Cardiac muscle cell (in vitro differentiated cells and primary cell): ENCODE results near the gene TRAF7. TPM values are rescaled to one million over a fixed set of nuclear protein-coding genes. Genes with fewer than 3 reads are reported as not detected.

ENCODE experiments used
- DNase-seq, 2 donors: peaks; one replicate each; pipeline versions ENCODE4 v3.0.0 to v3.0.0-alpha.2; 2010 to 2017; ENCODE audit warnings: low read depth in 1 of 2, low spot score in 1 of 2
- H3K27ac ChIP-seq: fragments of 200-600 bp; sonication (generic); 2 replicates; pipeline ENCODE4 v1.5.1; 2016
- H3K27me3 ChIP-seq: fragments of 200-600 bp; sonication (generic); 2 replicates; pipeline ENCODE4 v1.6.0; 2016; ENCODE audit warnings: control low read depth
- H3K36me3 ChIP-seq: fragments of 200-600 bp; sonication (generic); 2 replicates; pipeline ENCODE4 v1.5.1; 2016; ENCODE audit warnings: control low read depth
- H3K4me1 ChIP-seq: fragments of 200-600 bp; sonication (generic); 2 replicates; pipeline ENCODE4 v1.8.1; 2017; ENCODE audit warnings: low read depth, mild to moderate bottlenecking, mixed run types
- H3K4me3 ChIP-seq: fragments of 200-600 bp; sonication (generic); 2 replicates; pipeline ENCODE4 v1.5.1; 2016; ENCODE audit warnings: mild to moderate bottlenecking
- H3K9me3 ChIP-seq: fragments of 200-600 bp; sonication (generic); 2 replicates; pipeline ENCODE4 v1.5.1; 2017; ENCODE audit warnings: low read depth, mild to moderate bottlenecking, control low read depth
- CTCF ChIP-seq: IDR thresholded peaks from 2 replicates; pipeline ENCODE4 v1.5.1; 2012; ENCODE audit warnings: low read depth, mild to moderate bottlenecking, low read length
- polyA plus RNA-seq: library from polyadenylated mRNA; unstranded; fragments of >200 nt; fragmentation: Nextera tagmentation; extraction: Ambion mirVana; gene quantifications from 2 replicates; pipeline ENCODE4 v1.2.1, GENCODE V29; 2016
- total RNA-seq: library from RNA; depleted of rRNA; stranded (reverse); fragments of >200 nt; gene quantifications from 2 replicates; pipeline ENCODE4 v1.2.3, GENCODE V29; 2016

Gene TRAF7
- total and polyA plus RNA-seq, 2 experiments from 2014 or later, result 37.4 to 67.5 TPM

- Histone ChIP-seq H3K4me3 (no peak overlapping the region), H3K4me1 (peaks cover 5% of the 10 kb centered on the region), H3K27ac (no peak overlapping the region), H3K36me3 (no peaks in the 10 kb centered on the region), H3K27me3 (no peaks in the 10 kb centered on the region), H3K9me3 (no peaks in the 10 kb centered on the region)
- no peak for TF ChIP-seq CTCF
- DNase-seq, result no peak
Observed at GRCh38 chr16:2191446-2191706, 35.8 kb downstream of the TRAF7 start.

- Histone ChIP-seq H3K4me3 (no peak overlapping the region), H3K4me1 (peaks cover 5% of the 10 kb centered on the region), H3K9me3 (no peaks in the 10 kb centered on the region), H3K27me3 (peaks cover 21% of the 10 kb centered on the region), H3K27ac (no peak overlapping the region), H3K36me3 (no peaks in the 10 kb centered on the region)
- no peak for TF ChIP-seq CTCF
- peak in 1 of 2 donors; percentile 27 for DNase-seq
Observed at GRCh38 chr16:2194166-2194834, 38.7 kb downstream of the TRAF7 start.

GRCh38 chr16:2194852-2195321, 39.3 kb downstream of the TRAF7 start:
- peak; percentile 30 for TF ChIP-seq CTCF
- no peak overlapping the region for H3K27ac ChIP-seq
- peak overlapping the region; percentile 80 for H3K4me3 ChIP-seq
- H3K36me3 ChIP-seq, result no peaks in the 10 kb centered on the region
- H3K9me3 ChIP-seq, result no peaks in the 10 kb centered on the region
- DNase-seq, result peak; percentile 48 to 51
- peaks cover 5% of the 10 kb centered on the region for H3K4me1 ChIP-seq
- H3K27me3 ChIP-seq, result peaks cover 24% of the 10 kb centered on the region

- no peaks in the 10 kb centered on the region for H3K36me3 ChIP-seq
- H3K4me1 ChIP-seq, result peaks cover 5% of the 10 kb centered on the region
- H3K27me3 ChIP-seq, result peaks cover 29% of the 10 kb centered on the region
- H3K4me3 ChIP-seq, result peak overlapping the region; percentile 80
- H3K9me3 ChIP-seq, result no peaks in the 10 kb centered on the region
- no peak for TF ChIP-seq CTCF
- no peak for DNase-seq
- H3K27ac ChIP-seq, result no peak overlapping the region
Observed at GRCh38 chr16:2195322-2196161, 40.0 kb downstream of the TRAF7 start.

GRCh38 chr16:2196162-2196980, 40.8 kb downstream of the TRAF7 start, which contains the start of gene CASKIN1:
Gene CASKIN1, minus strand, starts transcription at chr16:2196605. Its CDS starts 173 bp downstream, at chr16:2196432.
- H3K27ac ChIP-seq, result no peak within 1 kb of the TSS
- H3K36me3 ChIP-seq, result no peaks in the 10 kb centered on the region
- no peak for TF ChIP-seq CTCF
- peaks cover 29% of the 10 kb centered on the region for H3K27me3 ChIP-seq
- H3K4me3 ChIP-seq, result peak within 1 kb of the TSS; percentile 80
- no peaks in the 10 kb centered on the region for H3K9me3 ChIP-seq
- peak; percentile 29 to 77 for DNase-seq
- H3K4me1 ChIP-seq, result peaks cover 5% of the 10 kb centered on the region
